ENCODE results near the gene NECAB3. TPM values are rescaled to one million over a fixed set of nuclear protein-coding genes. Genes with fewer than 3 reads are reported as not detected.

Gene NECAB3
- total RNA-seq, 2 experiments from 2014 or later, result 62.4 to 79.4 TPM

GRCh38 chr20:33666293-33667244 is 7.7 kb downstream of the NECAB3 start, which contains the start of gene ACTL10:
Gene ACTL10, plus strand, starts transcription at chr20:33666943. Its CDS starts 555 bp downstream, at chr20:33667498.
- H4K20me1 ChIP-seq (ENCODE audit: insufficient read depth, low read length), result 0 out of 2 replicates have a peak, but pooled peaks cover 5% of the 10 kb centered on the region
- H3K27ac ChIP-seq (ENCODE audit: low read depth, low read length, poor library complexity, severe bottlenecking), result peak within 1 kb of the TSS; percentile 79
- H2AFZ ChIP-seq (ENCODE audit: low read length), result peak within 1 kb of the TSS; percentile 65; the same call in 1 of the 2 replicates
- H3K4me1 ChIP-seq (ENCODE audit: insufficient read depth, low read length, poor library complexity, severe bottlenecking), result peaks cover 64% of the 10 kb centered on the region
- H3K9me3 ChIP-seq (ENCODE audit: low read length), result no peaks in the 10 kb centered on the region
- TF ChIP-seq EZH2phosphoT487 (IDR thresholded peaks at IDR 0.05; ENCODE audit: borderline replicate concordance, low read depth, low read length) (no peak), CTCF (conservative IDR thresholded peaks at IDR 0.05; ENCODE audit: low read length) (no peak)
- POLR2A ChIA-PET, result interaction anchor here (0.5 to 1.8 kb wide), 10 partner anchors 13 to 1480 kb away, joined by 3 to 6 read pairs (median 4); partner anchors contain the start of gene SNTA1
- H3K36me3 ChIP-seq (ENCODE audit: insufficient read depth, low read length), result peaks cover 29% of the 10 kb centered on the region; the same call in 1 of the 2 replicates
- no TSS peak for BruUV-seq (replicated peaks)
- intact Hi-C loops (cut with micrococcal nuclease; ENCODE audit: unreplicated experiment), result loop anchor here (1.0 to 5.0 kb wide), 4 partner anchors 19 to 264 kb away; partner anchors contain the start of genes CDK5RAP1 and ZNF341
- CTCF ChIA-PET (ENCODE audit: unreplicated experiment), result interaction anchor here (0.9 to 2.9 kb wide), 2 partner anchors 14 to 220 kb away, joined by 3 to 16 read pairs; no protein-coding TSS in a partner anchor
- H3K4me3 ChIP-seq (ENCODE audit: low read depth, low read length, poor library complexity, severe bottlenecking), result peak within 1 kb of the TSS; percentile 77
- peak within 1 kb of the TSS; percentile 93 for H3K4me2 ChIP-seq (ENCODE audit: low read length)
- no peaks in the 10 kb centered on the region for H3K9me2 ChIP-seq (ENCODE audit: insufficient read depth, low read length)
- peak; percentile 94 for DNase-seq (ENCODE audit: low spot score)
- peaks cover 5% of the 10 kb centered on the region; the same call in 1 of the 2 replicates for H3K79me2 ChIP-seq (ENCODE audit: insufficient read depth, low read depth, low read length)

GRCh38 chr20:33664762-33665144 is 9.5 kb downstream of the NECAB3 start:
- Histone ChIP-seq H3K36me3 (ENCODE audit: insufficient read depth, low read length) (peaks cover 18% of the 10 kb centered on the region; the same call in 1 of the 2 replicates), H3K27ac (ENCODE audit: low read depth, low read length, poor library complexity, severe bottlenecking) (peak overlapping the region; percentile 66), H3K79me2 (ENCODE audit: insufficient read depth, low read depth, low read length) (peaks cover 5% of the 10 kb centered on the region; the same call in 1 of the 2 replicates), H3K4me1 (ENCODE audit: insufficient read depth, low read length, poor library complexity, severe bottlenecking) (peaks cover 55% of the 10 kb centered on the region), H2AFZ (ENCODE audit: low read length) (no peak overlapping the region), H3K4me3 (ENCODE audit: low read depth, low read length, poor library complexity, severe bottlenecking) (no peak overlapping the region), H3K4me2 (ENCODE audit: low read length) (peak overlapping the region; percentile 85), H3K9me3 (ENCODE audit: low read length) (no peaks in the 10 kb centered on the region), H4K20me1 (ENCODE audit: insufficient read depth, low read length) (0 out of 2 replicates have a peak, but pooled peaks cover 5% of the 10 kb centered on the region), H3K9me2 (ENCODE audit: insufficient read depth, low read length) (no peaks in the 10 kb centered on the region)
- ChIA-PET CTCF (ENCODE audit: unreplicated experiment) (interaction anchor here (0.7 kb wide), 1 partner anchor 11 kb away, joined by 3 read pairs; no protein-coding TSS in a partner anchor), POLR2A (interaction anchor here (0.5 to 2.1 kb wide), 4 partner anchors 14 to 927 kb away, joined by 3 to 6 read pairs (median 4); partner anchors contain the start of gene E2F1)
- DNase-seq (ENCODE audit: low spot score), result no peak
- BruUV-seq (replicated peaks), result no TSS peak
- intact Hi-C loops (cut with micrococcal nuclease; ENCODE audit: unreplicated experiment), result loop anchor here (5.0 kb wide), 1 partner anchor 262 kb away; the partner anchor contains the start of gene CDK5RAP1
- TF ChIP-seq CTCF (conservative IDR thresholded peaks at IDR 0.05; ENCODE audit: low read length) (no peak), EZH2phosphoT487 (IDR thresholded peaks at IDR 0.05; ENCODE audit: borderline replicate concordance, low read depth, low read length) (no peak)
